AG08395 (cell line): Measurements from ENCODE around the gene MEGF11.

Experiments used
- DNase-seq: peaks from one replicate; pipeline ENCODE4 v3.0.0; 2012; ENCODE audit warnings: mixed read lengths, low spot score

MEGF11 gene

GRCh38 chr15:65918357-65918920 is 335.1 kb downstream of the MEGF11 start:
- no peak for DNase-seq

DNA sequence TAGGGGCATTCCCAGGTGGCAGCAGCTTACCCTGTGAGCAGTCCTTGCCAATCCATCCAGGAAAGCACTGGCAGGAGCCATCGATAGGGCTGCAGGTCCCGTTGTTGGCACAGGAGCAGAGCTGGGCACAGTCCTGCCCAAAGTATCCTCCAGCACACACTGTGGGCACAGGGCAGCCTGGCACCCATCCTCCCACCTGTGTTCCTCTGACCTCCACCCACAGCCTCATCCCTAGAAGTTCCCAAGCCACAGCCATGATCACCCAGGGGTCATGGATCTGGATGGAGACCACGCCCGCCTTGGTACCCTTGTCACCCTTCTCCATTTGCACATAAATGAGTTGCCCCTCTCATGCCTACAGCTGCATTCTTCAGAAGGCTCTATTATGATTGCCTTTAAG is 335.6 kb downstream of the MEGF11 start:
- no peak for DNase-seq

DNA sequence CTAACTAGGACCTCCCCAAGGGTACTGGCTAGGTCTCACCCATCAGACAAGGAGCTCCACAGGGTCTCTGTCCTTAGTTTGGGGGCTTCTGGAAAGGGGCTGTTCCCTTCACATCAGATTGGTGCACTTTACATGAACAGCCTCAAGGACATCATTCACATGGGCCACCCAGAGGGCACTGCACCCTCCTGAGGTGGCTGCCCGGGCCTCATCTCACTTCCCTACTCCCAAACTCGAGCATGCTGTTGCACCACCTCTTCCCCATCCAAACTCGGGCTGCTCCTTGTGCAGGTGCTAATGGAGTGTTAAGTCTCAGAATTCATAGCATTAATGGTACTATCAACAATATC is 336.2 kb downstream of the MEGF11 start:
- DNase-seq, result no peak

- peak; percentile 88 for DNase-seq
Measured at GRCh38 chr15:65916664-65917406, 336.7 kb downstream of the MEGF11 start.

DNA sequence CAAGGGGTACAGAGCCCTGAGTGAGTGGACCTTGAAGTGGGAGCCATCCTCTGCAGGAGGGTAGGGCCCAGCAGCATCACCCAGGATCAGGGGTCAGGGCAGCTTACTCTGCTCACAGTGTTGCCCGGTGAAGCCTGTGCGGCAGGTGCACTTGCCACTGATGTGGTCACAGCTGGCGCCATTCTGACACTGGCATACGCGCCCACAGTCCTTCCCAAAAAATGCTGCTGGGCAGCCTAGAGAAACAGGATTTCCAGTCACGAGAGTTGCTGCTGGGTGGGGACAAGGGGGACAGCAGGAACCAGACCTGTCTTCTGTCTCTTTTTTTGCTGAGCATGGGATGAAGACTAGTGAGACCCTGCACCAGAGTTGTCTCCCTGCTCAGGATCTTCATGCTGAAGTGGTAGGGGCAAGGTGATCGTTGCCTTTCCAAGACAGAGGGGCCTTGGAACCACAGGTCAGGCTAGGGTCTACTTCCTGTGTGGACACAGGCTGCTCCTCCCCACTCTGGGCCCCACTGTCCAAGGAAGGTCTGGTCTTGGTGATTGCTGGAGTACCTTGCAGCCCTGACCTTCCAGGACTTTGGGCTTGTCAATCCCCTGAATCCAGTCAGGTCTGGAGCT is 337.4 kb downstream of the MEGF11 start:
- no peak for DNase-seq

- no peak for DNase-seq
Measured at GRCh38 chr15:65914981-65915925, 338.3 kb downstream of the MEGF11 start.

GRCh38 chr15:65914386-65914785 is 339.2 kb downstream of the MEGF11 start:
- no peak for DNase-seq

DNA sequence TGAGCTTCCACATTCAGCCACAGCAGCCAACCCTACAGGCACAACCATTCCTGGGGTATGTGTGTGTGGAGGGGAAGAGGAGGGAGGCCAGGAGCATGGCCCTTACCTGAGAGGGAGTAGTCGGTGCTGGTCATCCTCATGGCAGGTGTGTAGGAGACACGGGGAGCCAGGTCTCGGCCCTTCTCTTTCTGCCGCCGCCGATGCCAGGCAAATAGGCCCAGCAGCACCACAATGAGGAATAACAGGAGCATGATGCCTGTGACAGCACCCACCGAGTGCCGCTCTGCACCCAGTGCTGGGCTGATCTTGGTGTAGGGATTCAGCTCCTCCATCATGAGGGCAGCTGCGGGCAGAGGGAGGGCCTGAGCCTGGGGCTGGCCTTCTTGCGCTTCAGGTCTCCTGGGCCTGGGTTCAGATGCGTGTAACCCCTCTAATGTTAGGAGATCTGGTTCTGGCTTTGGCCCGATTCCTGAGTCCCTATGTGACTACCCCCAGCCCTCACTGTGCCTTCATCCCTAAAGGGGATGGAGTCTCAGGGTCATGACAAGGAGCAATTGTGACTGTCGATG is 339.8 kb downstream of the MEGF11 start:
- DNase-seq, result no peak

DNA sequence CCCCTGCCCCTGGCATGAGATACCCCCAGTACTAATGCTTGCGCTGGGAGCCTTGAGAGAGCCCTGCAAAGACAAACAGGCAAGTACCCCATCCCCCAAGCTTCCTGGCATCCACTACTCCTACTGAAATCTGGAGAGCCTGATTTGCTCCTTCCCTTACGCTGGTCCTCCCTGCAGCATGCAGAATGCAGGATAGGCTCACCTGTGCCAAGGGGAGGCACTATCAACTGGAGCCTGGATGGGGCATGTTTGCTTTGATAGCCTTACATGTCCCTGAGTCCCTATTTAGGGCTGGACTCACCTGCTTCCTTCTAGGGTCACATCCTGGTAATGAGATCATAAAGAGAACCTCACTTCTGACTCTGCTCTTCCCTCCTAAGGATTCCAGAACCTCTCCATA is 341.3 kb downstream of the MEGF11 start:
- DNase-seq, result no peak

DNA sequence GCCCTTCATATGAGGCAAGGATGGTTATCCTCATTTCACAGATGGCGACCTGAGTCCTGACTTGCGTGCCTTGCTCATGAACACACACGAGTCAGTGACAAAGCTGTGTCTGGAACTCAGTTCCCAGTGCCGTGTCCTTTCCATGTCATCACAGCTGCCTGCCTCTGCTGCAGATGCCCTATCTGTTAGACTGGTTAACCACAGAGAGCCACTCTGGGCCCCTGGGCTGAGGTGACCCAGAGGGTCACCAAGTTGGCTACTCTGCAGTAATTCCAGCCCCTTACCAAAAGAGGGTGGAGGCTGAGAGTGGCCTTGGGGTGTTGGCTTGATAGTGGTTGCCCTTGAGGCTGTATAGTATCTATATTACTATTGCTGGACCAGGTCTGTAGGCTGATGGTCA is 343.2 kb downstream of the MEGF11 start:
- no peak for DNase-seq

DNA sequence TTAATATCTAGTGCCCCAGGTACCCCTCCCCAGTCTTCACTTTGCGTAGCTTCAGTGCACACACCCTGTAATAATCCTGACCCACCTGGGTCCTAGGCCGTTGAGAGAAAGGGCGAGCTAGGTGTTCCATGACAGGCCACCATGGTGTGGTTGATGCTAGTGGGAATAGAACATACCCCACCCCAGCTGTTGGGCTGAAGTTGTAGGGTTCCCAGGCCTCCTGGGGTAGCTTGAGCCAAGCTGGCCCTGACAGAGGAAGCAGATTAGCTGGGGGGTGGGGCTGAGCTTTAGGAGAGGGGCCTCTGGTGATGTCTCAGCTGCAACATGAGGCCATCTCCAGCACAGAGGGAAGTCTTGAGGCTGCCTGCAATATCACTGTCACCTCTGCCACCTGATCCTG is 343.7 kb downstream of the MEGF11 start:
- DNase-seq, result no peak

DNA sequence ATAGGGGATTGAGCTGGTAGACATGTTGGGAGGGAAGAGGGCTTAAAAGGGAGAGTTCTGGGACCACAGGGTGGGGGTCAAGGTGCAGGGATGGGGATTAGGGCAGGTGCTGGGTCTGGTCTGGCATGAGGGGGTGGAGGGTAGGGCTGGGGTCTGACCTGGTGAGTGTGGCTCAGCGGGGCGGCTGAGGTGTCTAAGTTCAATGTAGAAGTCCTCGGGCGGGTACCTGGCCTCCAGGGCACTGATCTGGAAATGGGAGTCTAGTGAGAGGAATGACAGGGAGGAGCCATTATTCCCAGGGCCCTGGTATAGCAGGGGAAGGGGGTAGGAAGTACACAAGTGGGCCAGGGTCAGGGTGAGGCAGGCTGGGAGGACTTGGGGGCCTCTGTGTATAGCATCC is 344.7 kb downstream of the MEGF11 start:
- DNase-seq, result no peak

DNA sequence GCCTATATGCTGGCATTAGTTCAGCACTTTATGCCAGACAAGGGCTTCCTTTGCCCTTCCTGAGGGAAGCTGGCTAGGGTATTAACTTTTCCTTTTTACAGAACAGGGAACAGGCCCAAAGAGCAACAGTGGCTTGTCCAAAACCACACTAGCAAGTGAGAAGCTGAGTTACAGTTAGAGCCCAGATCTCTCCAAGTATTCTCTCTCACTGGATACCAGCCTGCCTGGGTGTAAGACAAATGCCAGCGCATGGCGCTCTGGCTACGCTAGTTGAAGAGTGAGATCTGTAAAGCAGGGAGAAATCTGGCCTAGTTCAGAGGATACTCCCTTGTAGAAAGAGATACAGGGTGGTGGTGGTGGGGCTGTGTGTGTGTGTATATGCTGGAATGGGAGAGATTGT is 345.9 kb downstream of the MEGF11 start:
- DNase-seq, result no peak

GRCh38 chr15:65906396-65906795 is 347.2 kb downstream of the MEGF11 start:
- no peak for DNase-seq

DNA sequence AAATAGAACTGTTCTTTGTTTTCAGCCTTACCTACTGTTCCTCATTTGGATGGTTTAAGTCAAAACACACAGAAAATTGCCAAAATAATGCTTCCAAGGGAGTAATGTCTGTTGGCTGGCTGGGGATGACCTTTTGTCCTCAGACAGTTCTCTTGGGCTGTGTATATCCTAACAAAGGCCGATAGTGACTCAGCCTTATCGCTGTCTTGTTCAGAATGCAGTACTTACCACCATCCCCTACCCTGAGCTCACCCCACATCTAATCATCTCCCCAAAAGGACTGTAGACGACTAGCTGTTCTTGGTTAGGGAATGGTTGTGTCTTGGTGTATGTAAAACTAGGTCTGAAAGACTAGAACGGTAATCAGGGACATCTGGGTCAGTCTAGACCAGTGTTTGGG is 349.2 kb downstream of the MEGF11 start:
- DNase-seq, result no peak

DNA sequence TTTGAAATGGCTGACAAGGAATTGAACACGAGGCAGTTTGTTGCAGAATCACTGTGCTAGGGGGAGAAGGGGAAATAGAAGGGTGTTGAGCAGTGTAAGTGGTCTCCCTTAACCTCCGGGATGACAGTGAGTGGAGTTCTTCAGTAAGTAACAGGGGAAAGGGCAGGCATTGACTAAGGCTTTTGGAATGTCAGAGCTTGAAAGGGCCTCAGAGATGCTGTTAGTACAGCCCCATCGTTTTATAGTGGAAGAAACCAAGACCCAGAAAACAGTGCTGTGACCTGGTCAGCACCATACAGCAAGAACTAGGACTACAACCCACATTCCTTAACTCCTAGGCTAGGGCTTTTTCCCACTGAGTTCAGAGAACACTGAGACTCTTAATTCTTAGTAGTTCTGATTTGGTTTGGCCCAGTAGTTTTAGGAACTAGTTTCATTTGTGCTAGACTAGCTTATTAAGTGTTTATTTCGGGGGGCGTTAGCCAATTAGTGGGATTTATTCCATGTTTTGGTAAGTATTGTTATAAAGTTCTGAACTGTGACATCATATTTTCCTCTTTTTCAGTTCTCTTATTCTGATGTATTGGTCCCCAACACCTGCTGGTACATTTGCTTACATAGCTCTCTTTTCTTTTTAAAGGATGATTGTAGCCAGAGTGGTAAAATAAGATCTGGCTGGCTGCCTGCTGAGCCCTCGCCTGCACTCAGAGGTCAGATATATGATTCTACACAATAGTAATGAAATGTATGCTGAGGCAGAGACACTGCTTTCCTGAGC is 350.1 kb downstream of the MEGF11 start:
- no peak for DNase-seq

GRCh38 chr15:65902373-65902772 is 351.2 kb downstream of the MEGF11 start:
- no peak for DNase-seq

DNA sequence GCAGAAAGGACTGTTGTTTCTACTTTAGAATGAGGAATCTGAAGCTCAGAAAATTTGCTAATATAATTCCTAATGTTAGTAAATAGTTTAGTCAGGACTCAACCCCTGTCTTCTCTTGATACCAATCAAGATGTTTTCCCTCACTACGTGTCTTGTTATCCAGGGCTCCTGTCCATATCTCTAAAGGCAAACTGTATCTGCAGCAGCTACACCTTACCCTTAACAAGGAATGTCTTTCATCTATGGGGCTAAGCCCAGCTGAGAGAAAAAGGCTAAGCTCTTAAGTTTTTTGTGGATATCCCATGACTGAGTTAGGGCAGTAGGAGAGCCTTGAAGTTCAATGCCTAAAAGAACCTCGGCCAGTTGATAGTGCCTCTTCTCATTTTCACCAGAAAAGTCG is 351.7 kb downstream of the MEGF11 start:
- no peak for DNase-seq

GRCh38 chr15:65901336-65901735 is 352.2 kb downstream of the MEGF11 start:
- DNase-seq, result no peak

DNA sequence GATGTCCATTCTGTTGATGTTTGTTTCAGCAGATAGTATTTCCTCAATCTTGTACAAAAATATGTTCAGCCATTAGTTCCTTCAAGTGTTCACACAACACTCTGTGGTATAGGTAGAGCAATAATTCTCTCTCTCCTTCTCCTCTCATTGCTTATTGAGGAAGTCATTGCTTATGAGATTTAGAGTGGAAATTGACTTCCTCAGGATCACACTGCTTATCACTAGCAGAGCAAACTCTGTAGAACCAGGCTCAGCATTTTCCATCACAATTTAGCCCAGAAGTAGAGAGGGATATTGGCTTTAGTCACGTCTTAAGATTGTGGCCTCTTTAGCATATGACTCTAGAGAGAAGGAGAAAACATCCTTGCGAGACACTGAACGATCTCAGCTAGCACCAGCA is 353.1 kb downstream of the MEGF11 start:
- no peak for DNase-seq

DNA sequence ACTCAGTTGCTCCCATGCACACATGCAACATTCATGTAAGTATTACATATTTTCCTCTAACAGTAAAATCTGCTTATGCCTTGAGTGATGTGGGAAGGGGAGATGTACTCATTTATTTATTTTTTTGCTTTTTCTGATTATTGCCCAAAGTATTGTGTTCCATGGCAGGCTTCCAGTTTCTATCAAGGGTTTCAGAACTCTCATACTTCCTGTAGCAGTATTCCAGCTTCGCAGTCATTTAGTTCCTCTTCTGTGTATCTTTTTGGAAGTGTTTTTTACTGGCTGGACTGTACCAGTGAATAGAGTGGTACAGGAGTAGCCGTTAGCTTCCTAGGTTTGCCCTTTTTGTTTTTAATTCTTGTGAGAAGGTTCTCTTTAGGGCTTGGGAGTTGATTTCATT is 357.3 kb downstream of the MEGF11 start:
- no peak for DNase-seq

GRCh38 chr15:65893060-65893459 is 360.5 kb downstream of the MEGF11 start:
- DNase-seq, result no peak
